MM.1S (cell line): ENCODE measurements around the gene P3H1.

Experiments used
- DNase-seq: peaks from one replicate; pipeline ENCODE4 v3.0.0-alpha.2; 2015
- H2AFZ ChIP-seq: fragments of 300-600 bp; sonication (generic); 2 replicates; pipeline ENCODE4 v1.6.0; 2016; ENCODE audit warnings: antibody characterized with exemption, low read length
- H3F3A ChIP-seq: fragments of 300-600 bp; sonication (generic); 2 replicates; pipeline ENCODE4 v1.6.1; 2016; ENCODE audit warnings: mild to moderate bottlenecking, antibody characterized with exemption, low read length, moderate library complexity, mixed read lengths; ENCODE audit not compliant: insufficient read depth
- H3K27ac ChIP-seq: fragments of 300-600 bp; sonication (generic); 2 replicates; pipeline ENCODE4 v1.5.1; 2016; ENCODE audit warnings: mild to moderate bottlenecking, low read length
- H3K27me3 ChIP-seq: fragments of 300-600 bp; sonication (generic); replicated peaks from 2 replicates; pipeline ENCODE4 v1.6.0; 2016; ENCODE audit warnings: low read length; ENCODE audit not compliant: insufficient read depth
- H3K36me3 ChIP-seq: fragments of 300-600 bp; sonication (generic); replicated peaks from 2 replicates; pipeline ENCODE4 v1.6.1; 2016; ENCODE audit warnings: mild to moderate bottlenecking, low read length, mixed read lengths; ENCODE audit not compliant: insufficient read depth
- H3K4me1 ChIP-seq: fragments of 300-600 bp; sonication (generic); 2 replicates; pipeline ENCODE4 v1.6.1; 2016; ENCODE audit warnings: low read length, mixed read lengths
- H3K4me2 ChIP-seq: fragments of 300-600 bp; sonication (generic); 2 replicates; pipeline ENCODE4 v1.6.0; 2016; ENCODE audit warnings: low read depth, low read length
- H3K4me3 ChIP-seq: fragments of 300-600 bp; sonication (generic); 2 replicates; pipeline ENCODE4 v1.5.1; 2016; ENCODE audit warnings: low read length, mixed read lengths
- H3K79me2 ChIP-seq: fragments of 300-600 bp; sonication (generic); 2 replicates; pipeline ENCODE4 v1.6.1; 2016; ENCODE audit warnings: mixed run types, low read length, mixed read lengths
- H3K9ac ChIP-seq: fragments of 300-600 bp; sonication (generic); 2 replicates; pipeline ENCODE4 v1.6.1; 2016; ENCODE audit warnings: low read length, mixed read lengths
- H3K9me2 ChIP-seq: fragments of 300-600 bp; sonication (generic); replicated peaks from 2 replicates; pipeline ENCODE4 v1.6.1; 2016; ENCODE audit warnings: mild to moderate bottlenecking, low read length, mixed read lengths; ENCODE audit not compliant: insufficient read depth
- H3K9me3 ChIP-seq: fragments of 300-600 bp; sonication (generic); replicated peaks from 2 replicates; pipeline ENCODE4 v1.6.1; 2016; ENCODE audit warnings: mild to moderate bottlenecking, low read length, mixed read lengths; ENCODE audit not compliant: insufficient read depth
- H4K20me1 ChIP-seq: fragments of 300-600 bp; sonication (generic); 2 replicates; pipeline ENCODE4 v1.6.1; 2016; ENCODE audit warnings: mild to moderate bottlenecking, low read length, moderate library complexity, mixed read lengths; ENCODE audit not compliant: insufficient read depth
- CTCF ChIP-seq: fragments of 300-600 bp; sonication (generic); IDR thresholded peaks from 2 replicates; pipeline ENCODE4 v1.5.1; 2016; ENCODE audit warnings: antibody characterized with exemption, low read length, mixed read lengths
- EZH2 ChIP-seq: fragments of 300-600 bp; sonication (generic); optimal IDR thresholded peaks from 2 replicates; pipeline ENCODE3; 2017; ENCODE audit warnings: low read depth, mild to moderate bottlenecking, antibody characterized with exemption, low read length, mixed read lengths
- EZH2phosphoT487 ChIP-seq: fragments of 300-600 bp; sonication (generic); IDR thresholded peaks from 2 replicates; pipeline ENCODE4 v1.6.1; 2018; ENCODE audit warnings: antibody characterized with exemption, low read length

The P3H1 gene

GRCh38 chr1:42773420-42773819 lies 6.6 kb upstream of the P3H1 start:
- Histone ChIP-seq H3K27ac (no peak overlapping the region), H3K27me3 (no peaks in the 10 kb centered on the region), H3K79me2 (peaks cover 43% of the 10 kb centered on the region), H3K4me3 (no peak overlapping the region), H2AFZ (no peak overlapping the region), H3K36me3 (peaks cover 11% of the 10 kb centered on the region), H3K9me2 (no peaks in the 10 kb centered on the region), H3K4me1 (no peaks in the 10 kb centered on the region), H3K9ac (no peak overlapping the region), H3F3A (no peaks in the 10 kb centered on the region), H4K20me1 (no peaks in the 10 kb centered on the region), H3K9me3 (no peaks in the 10 kb centered on the region), H3K4me2 (no peak overlapping the region)
- TF ChIP-seq CTCF (no peak), EZH2 (no peak), EZH2phosphoT487 (no peak)
- no peak for DNase-seq

GRCh38 chr1:42769811-42770210 lies 3.0 kb upstream of the P3H1 start:
- Histone ChIP-seq H3K9me2 (no peaks in the 10 kb centered on the region), H3K4me3 (no peak overlapping the region), H3K9me3 (no peaks in the 10 kb centered on the region), H2AFZ (no peak overlapping the region), H3K4me1 (peaks cover 7% of the 10 kb centered on the region), H3K9ac (no peak overlapping the region), H3K27ac (no peak overlapping the region), H3K4me2 (no peak overlapping the region), H3K79me2 (peaks cover 71% of the 10 kb centered on the region), H4K20me1 (no peaks in the 10 kb centered on the region), H3K27me3 (no peaks in the 10 kb centered on the region), H3K36me3 (peaks cover 5% of the 10 kb centered on the region; the same call in 1 of the 2 replicates), H3F3A (no peaks in the 10 kb centered on the region)
- TF ChIP-seq EZH2 (no peak), EZH2phosphoT487 (no peak)
- DNase-seq: no peak

- Histone ChIP-seq H3K4me1 (peaks cover 7% of the 10 kb centered on the region), H3K9ac (peak overlapping the region; percentile 74; the same call in 1 of the 2 replicates), H3K36me3 (no peaks in the 10 kb centered on the region), H3K27ac (no peak overlapping the region), H2AFZ (no peak overlapping the region), H3F3A (no peaks in the 10 kb centered on the region), H3K4me3 (peak overlapping the region; percentile 84), H3K4me2 (peak overlapping the region; percentile 79), H3K9me2 (no peaks in the 10 kb centered on the region), H3K79me2 (peaks cover 71% of the 10 kb centered on the region), H4K20me1 (no peaks in the 10 kb centered on the region), H3K27me3 (no peaks in the 10 kb centered on the region), H3K9me3 (no peaks in the 10 kb centered on the region)
- TF ChIP-seq CTCF (no peak), EZH2phosphoT487 (no peak), EZH2 (no peak)
- no peak for DNase-seq
Observed at GRCh38 chr1:42768172-42768571, 1.3 kb upstream of the P3H1 start.

GRCh38 chr1:42767510-42768000 lies 727 bp upstream of the P3H1 start:
- peak overlapping the region; percentile 79 for H3K4me2 ChIP-seq
- no peaks in the 10 kb centered on the region for H3K9me2 ChIP-seq
- TF ChIP-seq CTCF (no peak), EZH2 (no peak)
- peak overlapping the region; percentile 81 for H2AFZ ChIP-seq
- peak overlapping the region; percentile 84 for H3K4me3 ChIP-seq
- no peaks in the 10 kb centered on the region for H3K9me3 ChIP-seq
- no peaks in the 10 kb centered on the region for H4K20me1 ChIP-seq
- peak overlapping the region; percentile 42; the same call in 1 of the 2 replicates for H3K27ac ChIP-seq
- peaks cover 69% of the 10 kb centered on the region for H3K79me2 ChIP-seq
- peaks cover 7% of the 10 kb centered on the region for H3K4me1 ChIP-seq
- no peaks in the 10 kb centered on the region for H3F3A ChIP-seq
- H3K27me3 ChIP-seq: no peaks in the 10 kb centered on the region
- DNase-seq: peak; percentile 33
- H3K36me3 ChIP-seq: no peaks in the 10 kb centered on the region
- peak overlapping the region; percentile 74 for H3K9ac ChIP-seq
